Activated T-helper 2 cell treated with anti-CD3 and anti-CD28 coated beads, Interferon-gamma antibody, Interleukin-2, Interleukin-4, amounts not matched to agents 10 μg/mL and 5 μg/mL and 100 μg/mL, durations not matched to agents 14 hours and 24 hours and 36 hours (primary cell): ENCODE data around the gene ARHGAP27. TPM values are rescaled to one million over a fixed set of nuclear protein-coding genes. Genes with fewer than 3 reads are reported as not detected.

Experiments used
- DNase-seq: peaks from one replicate; pipeline ENCODE4 v3.0.0; 2021; ENCODE audit warnings: low spot score
- H3K27ac Mint-ChIP-seq: one replicate; pipeline ENCODE4 v1.8.0; 2021; ENCODE audit warnings: mixed read lengths
- H3K27me3 Mint-ChIP-seq: one replicate; pipeline ENCODE4 v1.8.0; 2021; ENCODE audit warnings: low read depth, mixed read lengths
- H3K36me3 Mint-ChIP-seq: one replicate; pipeline ENCODE4 v1.8.0; 2021; ENCODE audit warnings: low read depth, mixed read lengths
- H3K4me1 Mint-ChIP-seq: one replicate; pipeline ENCODE4 v1.8.0; 2021; ENCODE audit warnings: low read depth, mixed read lengths
- H3K4me3 Mint-ChIP-seq: one replicate; pipeline ENCODE4 v1.8.0; 2021; ENCODE audit warnings: low read depth, mild to moderate bottlenecking, moderate library complexity, mixed read lengths
- H3K9me3 Mint-ChIP-seq: one replicate; pipeline ENCODE4 v1.8.0; 2021; ENCODE audit warnings: mixed read lengths
- intact Hi-C: fragments of 100-400 bp; cut with micrococcal nuclease; formaldehyde crosslinking; loops from one replicate; pipeline ENCODE4 v1.15.1; 2023
- total RNA-seq: library from RNA; stranded (reverse); gene quantifications from 2 replicates; pipeline ENCODE4 v1.2.3, GENCODE V29; 2022

Gene ARHGAP27
- total RNA-seq, 1 donor from 2014 or later, result 58.0 TPM

GRCh38 chr17:45403906-45404490 lies 28.7 kb downstream of the ARHGAP27 start:
- intact Hi-C loops, result no loop called here
- Mint-ChIP-seq H3K36me3 (peaks cover 66% of the 10 kb centered on the region), H3K9me3 (no peaks in the 10 kb centered on the region), H3K27ac (no peak overlapping the region), H3K4me3 (no peak overlapping the region), H3K4me1 (peaks cover 16% of the 10 kb centered on the region), H3K27me3 (no peaks in the 10 kb centered on the region)
- DNase-seq, result no peak

- Mint-ChIP-seq H3K4me3 (no peak overlapping the region), H3K4me1 (peaks cover 6% of the 10 kb centered on the region), H3K9me3 (no peaks in the 10 kb centered on the region), H3K36me3 (peaks cover 67% of the 10 kb centered on the region), H3K27ac (no peak overlapping the region), H3K27me3 (no peaks in the 10 kb centered on the region)
- intact Hi-C loops, result no loop called here
- no peak for DNase-seq
These were observed 29.8 kb downstream of the ARHGAP27 start for GRCh38 chr17:45402916-45403315.

- Mint-ChIP-seq H3K9me3 (no peaks in the 10 kb centered on the region), H3K27me3 (no peaks in the 10 kb centered on the region), H3K36me3 (peaks cover 61% of the 10 kb centered on the region), H3K27ac (no peak overlapping the region), H3K4me1 (peaks cover 2% of the 10 kb centered on the region), H3K4me3 (no peak overlapping the region)
- intact Hi-C loops, result no loop called here
- no peak for DNase-seq
These were observed 33.9 kb downstream of the ARHGAP27 start for GRCh38 chr17:45398800-45399199.

GRCh38 chr17:45397796-45398195 lies 34.9 kb downstream of the ARHGAP27 start:
- no peak for DNase-seq
- Mint-ChIP-seq H3K27me3 (no peaks in the 10 kb centered on the region), H3K9me3 (no peaks in the 10 kb centered on the region), H3K27ac (no peak overlapping the region), H3K36me3 (peaks cover 55% of the 10 kb centered on the region), H3K4me3 (no peak overlapping the region), H3K4me1 (peaks cover 2% of the 10 kb centered on the region)
- intact Hi-C loops, result no loop called here

- DNase-seq, result no peak
- Mint-ChIP-seq H3K27me3 (no peaks in the 10 kb centered on the region), H3K27ac (no peak overlapping the region), H3K36me3 (peaks cover 47% of the 10 kb centered on the region), H3K4me3 (no peak overlapping the region), H3K9me3 (no peaks in the 10 kb centered on the region), H3K4me1 (peaks cover 2% of the 10 kb centered on the region)
- intact Hi-C loops, result no loop called here
These were observed 36.0 kb downstream of the ARHGAP27 start for GRCh38 chr17:45396496-45397205.

GRCh38 chr17:45395569-45396415 lies 36.9 kb downstream of the ARHGAP27 start:
- Mint-ChIP-seq H3K36me3 (peaks cover 40% of the 10 kb centered on the region), H3K27ac (no peak overlapping the region), H3K4me1 (peaks cover 2% of the 10 kb centered on the region), H3K27me3 (no peaks in the 10 kb centered on the region), H3K9me3 (no peaks in the 10 kb centered on the region), H3K4me3 (no peak overlapping the region)
- intact Hi-C loops, result no loop called here
- DNase-seq, result no peak

GRCh38 chr17:45394913-45395568 lies 37.6 kb downstream of the ARHGAP27 start:
- DNase-seq, result no peak
- Mint-ChIP-seq H3K27me3 (no peaks in the 10 kb centered on the region), H3K9me3 (no peaks in the 10 kb centered on the region), H3K4me1 (peaks cover 2% of the 10 kb centered on the region), H3K27ac (no peak overlapping the region), H3K4me3 (no peak overlapping the region), H3K36me3 (peaks cover 34% of the 10 kb centered on the region)
- intact Hi-C loops, result no loop called here

GRCh38 chr17:45394564-45394912 lies 38.1 kb downstream of the ARHGAP27 start:
- H3K27me3 Mint-ChIP-seq, result peaks cover 2% of the 10 kb centered on the region
- peaks cover 2% of the 10 kb centered on the region for H3K4me1 Mint-ChIP-seq
- H3K9me3 Mint-ChIP-seq, result no peaks in the 10 kb centered on the region
- H3K4me3 Mint-ChIP-seq, result no peak overlapping the region
- no peak overlapping the region for H3K27ac Mint-ChIP-seq
- peaks cover 32% of the 10 kb centered on the region for H3K36me3 Mint-ChIP-seq
- intact Hi-C loops, result no loop called here
- DNase-seq, result no peak

GRCh38 chr17:45394091-45394490 lies 38.6 kb downstream of the ARHGAP27 start:
- no peaks in the 10 kb centered on the region for H3K9me3 Mint-ChIP-seq
- H3K27me3 Mint-ChIP-seq, result peaks cover 2% of the 10 kb centered on the region
- H3K4me1 Mint-ChIP-seq, result peaks cover 2% of the 10 kb centered on the region
- intact Hi-C loops, result no loop called here
- no peak for DNase-seq
- no peak overlapping the region for H3K27ac Mint-ChIP-seq
- H3K4me3 Mint-ChIP-seq, result no peak overlapping the region
- H3K36me3 Mint-ChIP-seq, result peaks cover 28% of the 10 kb centered on the region

GRCh38 chr17:45393411-45393810 lies 39.3 kb downstream of the ARHGAP27 start:
- no peak overlapping the region for H3K27ac Mint-ChIP-seq
- H3K4me1 Mint-ChIP-seq, result peaks cover 9% of the 10 kb centered on the region
- no peaks in the 10 kb centered on the region for H3K9me3 Mint-ChIP-seq
- no peak for DNase-seq
- peaks cover 2% of the 10 kb centered on the region for H3K27me3 Mint-ChIP-seq
- no peak overlapping the region for H3K4me3 Mint-ChIP-seq
- H3K36me3 Mint-ChIP-seq, result peaks cover 21% of the 10 kb centered on the region
- intact Hi-C loops, result no loop called here

GRCh38 chr17:45391918-45392317 lies 40.8 kb downstream of the ARHGAP27 start:
- peaks cover 12% of the 10 kb centered on the region for H3K36me3 Mint-ChIP-seq
- peaks cover 2% of the 10 kb centered on the region for H3K27me3 Mint-ChIP-seq
- no peaks in the 10 kb centered on the region for H3K9me3 Mint-ChIP-seq
- H3K4me1 Mint-ChIP-seq, result peaks cover 12% of the 10 kb centered on the region
- intact Hi-C loops, result no loop called here
- DNase-seq, result no peak
- H3K27ac Mint-ChIP-seq, result no peak overlapping the region
- H3K4me3 Mint-ChIP-seq, result no peak overlapping the region

- no peak overlapping the region for H3K4me3 Mint-ChIP-seq
- peaks cover 10% of the 10 kb centered on the region for H3K36me3 Mint-ChIP-seq
- DNase-seq, result no peak
- peaks cover 2% of the 10 kb centered on the region for H3K27me3 Mint-ChIP-seq
- H3K27ac Mint-ChIP-seq, result no peak overlapping the region
- no peaks in the 10 kb centered on the region for H3K9me3 Mint-ChIP-seq
- H3K4me1 Mint-ChIP-seq, result peaks cover 12% of the 10 kb centered on the region
- intact Hi-C loops, result no loop called here
These were observed 41.4 kb downstream of the ARHGAP27 start for GRCh38 chr17:45391291-45391690.
